Measurements from ENCODE around the gene FBXO8. TPM values are rescaled to one million over a fixed set of nuclear protein-coding genes. Genes with fewer than 3 reads are reported as not detected.
"Not testable (repeated sequence)": the region's sequence is repeated elsewhere in the genome, so short reads cannot be mapped to it uniquely, and the experiment has no call there.

Gene FBXO8
- total RNA-seq, 1 experiment from 2014 or later, result 8.9 TPM

- not testable (repeated sequence) for DNase-seq; H3K23me2 ChIP-seq (ENCODE audit: insufficient read length, low read depth, low read length, poor library complexity, severe bottlenecking); H3K9ac ChIP-seq (ENCODE audit: extremely low read depth, insufficient read length, low read length); H2BK20ac ChIP-seq (ENCODE audit: low read depth, low read length, poor library complexity, severe bottlenecking); H3K9me3 ChIP-seq (ENCODE audit: control insufficient read depth, low read depth, low read length); H3K18ac ChIP-seq (ENCODE audit: insufficient read length, low read depth, low read length); H3K27me3 Mint-ChIP-seq (ENCODE audit: low read depth); H2AK5ac ChIP-seq (ENCODE audit: insufficient read length, low read length); H3K27ac ChIP-seq (ENCODE audit: insufficient read length, low read depth, low read length); H3T11ph ChIP-seq (ENCODE audit: low read length); H3K79me1 ChIP-seq (ENCODE audit: insufficient read depth, low read depth, low read length, poor library complexity, severe bottlenecking); H2BK5ac ChIP-seq (ENCODE audit: insufficient read length, low read length); H3K4me2 ChIP-seq (ENCODE audit: insufficient read depth, insufficient read length, low read length); H2AFZ ChIP-seq (ENCODE audit: low read length); H3K4me3 Mint-ChIP-seq; H3K4me1 Mint-ChIP-seq; H4K8ac ChIP-seq (replicated peaks; ENCODE audit: insufficient read length, low read depth, low read length); H3K27ac Mint-ChIP-seq; H3K79me2 ChIP-seq (ENCODE audit: insufficient read depth, low read length); H3K27me3 ChIP-seq (ENCODE audit: insufficient read depth, low read length); H3K23ac ChIP-seq (ENCODE audit: insufficient read length, low read depth, low read length); H3K56ac ChIP-seq (ENCODE audit: insufficient read length, low read depth, low read length); H3K4ac ChIP-seq (ENCODE audit: low read depth, low read length); H4K91ac ChIP-seq (ENCODE audit: insufficient read length, low read depth, low read length); H2BK15ac ChIP-seq (ENCODE audit: low read depth, low read length); H3K4me1 ChIP-seq (ENCODE audit: insufficient read depth, low read length); H4K5ac ChIP-seq (ENCODE audit: insufficient read length, low read depth, low read length); H2BK12ac ChIP-seq (ENCODE audit: insufficient read length, low read depth, low read length); H2BK120ac ChIP-seq (ENCODE audit: low read depth, low read length, poor library complexity, severe bottlenecking); H3K14ac ChIP-seq (ENCODE audit: insufficient read depth, low read length); H4K20me1 ChIP-seq (ENCODE audit: control insufficient read depth, insufficient read depth, insufficient read length)
- WGBS (ENCODE audit: extremely low coverage, insufficient read length, low lambda C conversion rate), result no CpG with 5 or more reads among the region's 30 CpGs
- H3K36me3 Mint-ChIP-seq (ENCODE audit: insufficient read depth in 1 of 3, low read depth in 3 of 3), result peaks cover 25 to 33% (median 32%) of the 10 kb centered on the region in 3 experiments
- peaks cover 21 to 29% of the 10 kb centered on the region in 2 experiments for H3K9me3 Mint-ChIP-seq
Measured at GRCh38 chr4:174294641-174295040, 11.2 kb upstream of the FBXO8 start.
